ENCODE results near the gene SPTBN1.

SPTBN1 gene

GRCh38 chr2:54595161-54595803 lies 139.2 kb downstream of the SPTBN1 start:
- no peak for TF ChIP-seq JUND (IDR thresholded peaks at IDR 0.05; ENCODE audit: low read depth)
- in situ Hi-C loops (cut with HindIII; ENCODE audit: low pct_unique_long_range_greater_than_20kb, low sequenced_read_pairs), result no loop called here

GRCh38 chr2:54595999-54596902 lies 140.1 kb downstream of the SPTBN1 start:
- TF ChIP-seq JUND (IDR thresholded peaks at IDR 0.05; ENCODE audit: low read depth), result no peak
- in situ Hi-C loops (cut with HindIII; ENCODE audit: low pct_unique_long_range_greater_than_20kb, low sequenced_read_pairs), result no loop called here
- no peak for DNase-seq (ENCODE audit: low read depth in 1 of 2, low spot score in 1 of 2)

More at GRCh38 chr2:54595161-54595803, 139.2 kb downstream of the SPTBN1 start:
- no peak for DNase-seq (ENCODE audit: low read depth in 1 of 2, low spot score in 1 of 2)

DNA sequence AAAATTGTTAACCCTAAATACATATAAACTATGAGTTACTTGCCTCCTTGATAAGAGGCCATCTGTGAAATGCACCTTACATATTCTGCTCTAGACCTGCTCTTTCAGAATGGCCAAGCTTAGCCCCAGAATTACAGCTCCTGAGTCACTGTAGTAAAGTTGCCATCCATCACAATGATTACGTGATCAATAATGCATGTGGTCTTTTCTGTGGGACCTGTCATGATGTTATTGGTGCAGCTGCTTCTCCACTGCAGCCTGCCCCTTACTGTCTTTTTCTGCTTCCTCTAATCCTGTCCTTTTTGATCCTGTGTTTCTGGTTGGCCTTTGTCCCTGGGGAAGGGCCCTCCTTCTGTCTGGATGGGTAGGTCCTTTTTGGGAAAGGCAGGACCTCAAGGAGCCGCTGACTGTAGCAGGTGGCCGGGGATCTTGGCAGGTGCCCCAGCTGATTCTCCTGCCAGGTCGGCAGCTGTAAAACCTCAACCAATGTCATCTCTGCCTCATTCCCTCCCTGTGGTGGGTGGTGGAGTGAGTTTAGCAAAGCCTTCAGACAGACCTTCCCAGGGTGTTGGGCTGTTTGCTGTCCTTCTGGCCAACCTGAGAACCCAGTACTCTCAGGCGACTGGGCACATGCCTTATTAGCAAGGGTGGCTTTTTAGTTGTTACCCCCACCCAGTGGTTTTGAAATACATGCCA lies 141.2 kb downstream of the SPTBN1 start:
- in situ Hi-C loops (cut with HindIII; ENCODE audit: low pct_unique_long_range_greater_than_20kb, low sequenced_read_pairs), result no loop called here
- no peak for DNase-seq (ENCODE audit: low read depth in 1 of 2, low spot score in 1 of 2)
- TF ChIP-seq JUND (IDR thresholded peaks at IDR 0.05; ENCODE audit: low read depth), result no peak

GRCh38 chr2:54598347-54599325 lies 142.5 kb downstream of the SPTBN1 start:
- TF ChIP-seq JUND (IDR thresholded peaks at IDR 0.05; ENCODE audit: low read depth), result no peak
- in situ Hi-C loops (cut with HindIII; ENCODE audit: low pct_unique_long_range_greater_than_20kb, low sequenced_read_pairs), result no loop called here
- no peak for DNase-seq (ENCODE audit: low read depth in 1 of 2, low spot score in 1 of 2)

DNA sequence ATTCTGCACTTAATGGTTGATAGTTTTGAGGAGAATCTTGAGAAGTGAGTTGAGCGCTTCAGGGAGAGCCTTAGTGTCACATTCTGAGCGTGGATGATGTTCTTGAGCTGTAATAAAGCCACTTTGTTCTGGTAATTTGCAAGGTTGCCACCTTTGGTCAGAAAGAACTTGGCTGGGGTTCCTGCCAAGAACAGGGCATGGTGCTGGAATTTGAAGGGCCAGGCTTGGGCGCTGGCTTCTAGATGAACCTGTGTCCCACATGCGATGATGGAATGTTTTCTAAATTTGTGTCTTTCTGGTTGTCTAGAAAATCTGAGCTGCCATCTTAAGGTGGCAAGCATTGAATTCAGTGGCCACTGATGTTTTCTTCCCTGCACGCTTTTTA lies 143.2 kb downstream of the SPTBN1 start:
- in situ Hi-C loops (cut with HindIII; ENCODE audit: low pct_unique_long_range_greater_than_20kb, low sequenced_read_pairs), result no loop called here
- DNase-seq (ENCODE audit: low read depth in 1 of 2, low spot score in 1 of 2), result no peak
- no peak for TF ChIP-seq JUND (IDR thresholded peaks at IDR 0.05; ENCODE audit: low read depth)

DNA sequence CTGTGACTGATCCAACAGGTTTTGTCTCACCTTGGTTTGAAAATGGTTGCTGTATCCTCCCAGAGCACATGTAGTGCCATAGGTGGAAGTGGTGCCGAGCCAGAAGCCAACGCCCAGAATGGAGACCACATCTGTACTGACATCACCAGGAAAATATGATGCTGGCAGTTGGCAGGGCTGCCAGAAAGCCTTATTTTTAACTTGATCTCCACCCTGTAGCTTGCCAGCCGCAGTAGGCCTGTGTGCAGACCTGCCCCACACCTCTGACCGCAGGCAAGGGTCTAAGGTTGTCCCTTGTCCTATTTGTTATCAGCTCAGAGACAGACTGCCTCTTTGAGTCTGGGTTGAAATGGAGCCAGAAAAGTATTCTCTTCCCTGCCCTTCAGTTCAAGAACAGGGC lies 143.8 kb downstream of the SPTBN1 start:
- in situ Hi-C loops (cut with HindIII; ENCODE audit: low pct_unique_long_range_greater_than_20kb, low sequenced_read_pairs), result no loop called here
- no peak for TF ChIP-seq JUND (IDR thresholded peaks at IDR 0.05; ENCODE audit: low read depth)
- DNase-seq (ENCODE audit: low read depth in 1 of 2, low spot score in 1 of 2), result no peak

- no peak for DNase-seq (ENCODE audit: low read depth in 1 of 2, low spot score in 1 of 2)
- in situ Hi-C loops (cut with HindIII; ENCODE audit: low pct_unique_long_range_greater_than_20kb, low sequenced_read_pairs), result no loop called here
- TF ChIP-seq JUND (IDR thresholded peaks at IDR 0.05; ENCODE audit: low read depth), result no peak
These were observed 145.2 kb downstream of the SPTBN1 start for GRCh38 chr2:54601339-54601738.

GRCh38 chr2:54602736-54603322 lies 146.7 kb downstream of the SPTBN1 start:
- TF ChIP-seq JUND (IDR thresholded peaks at IDR 0.05; ENCODE audit: low read depth), result no peak
- in situ Hi-C loops (cut with HindIII; ENCODE audit: low pct_unique_long_range_greater_than_20kb, low sequenced_read_pairs), result no loop called here
- no peak for DNase-seq (ENCODE audit: low read depth in 1 of 2, low spot score in 1 of 2)

DNA sequence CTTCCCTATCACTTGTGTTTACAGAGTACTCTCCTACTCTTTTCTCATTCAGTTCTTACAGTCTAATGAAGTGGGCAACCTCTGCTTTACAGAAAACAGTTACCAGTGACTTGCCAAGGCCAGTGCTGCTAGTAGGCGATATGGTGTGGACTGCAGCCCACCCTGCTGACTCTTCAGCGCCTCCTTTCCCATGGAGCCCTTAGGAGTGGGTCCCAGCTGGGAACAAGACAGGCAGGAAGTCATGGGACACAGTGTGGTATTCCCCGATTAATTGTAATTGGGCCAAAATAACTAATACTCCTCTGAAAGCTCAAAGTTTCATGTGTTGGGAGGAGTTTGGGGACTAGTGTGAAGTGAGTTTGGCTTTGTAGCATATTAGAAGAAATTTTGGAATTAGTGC lies 147.2 kb downstream of the SPTBN1 start:
- TF ChIP-seq JUND (IDR thresholded peaks at IDR 0.05; ENCODE audit: low read depth), result no peak
- no peak for DNase-seq (ENCODE audit: low read depth in 1 of 2, low spot score in 1 of 2)
- in situ Hi-C loops (cut with HindIII; ENCODE audit: low pct_unique_long_range_greater_than_20kb, low sequenced_read_pairs), result no loop called here

DNA sequence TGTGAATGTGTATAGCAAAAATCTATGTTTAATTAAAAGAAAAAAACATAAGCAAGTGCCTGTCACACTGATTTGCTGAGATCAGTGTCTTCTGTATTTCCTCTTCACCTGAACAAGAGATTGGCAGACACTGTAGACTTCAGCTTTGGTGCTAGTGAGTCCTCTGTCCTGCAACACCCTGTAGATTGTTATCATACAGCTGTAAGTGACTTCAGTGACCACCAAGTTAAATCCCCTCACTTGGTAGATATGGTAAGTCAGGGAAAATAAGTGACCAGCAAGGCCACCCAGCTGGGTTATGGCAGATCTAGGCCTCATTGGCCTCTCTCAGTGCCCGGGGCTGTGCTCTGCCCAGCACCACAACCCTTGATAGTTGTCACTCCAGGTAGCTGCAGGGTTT lies 147.7 kb downstream of the SPTBN1 start:
- in situ Hi-C loops (cut with HindIII; ENCODE audit: low pct_unique_long_range_greater_than_20kb, low sequenced_read_pairs), result no loop called here
- TF ChIP-seq JUND (IDR thresholded peaks at IDR 0.05; ENCODE audit: low read depth), result no peak
- no peak for DNase-seq (ENCODE audit: low read depth in 1 of 2, low spot score in 1 of 2)

- TF ChIP-seq JUND (IDR thresholded peaks at IDR 0.05; ENCODE audit: low read depth), result no peak
- no peak for DNase-seq (ENCODE audit: low read depth in 1 of 2, low spot score in 1 of 2)
- in situ Hi-C loops (cut with HindIII; ENCODE audit: low pct_unique_long_range_greater_than_20kb, low sequenced_read_pairs), result no loop called here
These were observed 148.7 kb downstream of the SPTBN1 start for GRCh38 chr2:54604871-54605270.

All from T47D (cell line).